Breast epithelium (tissue), 4 donors: ENCODE data around the gene LAMB4. TPM values are rescaled to one million over a fixed set of nuclear protein-coding genes. Genes with fewer than 3 reads are reported as not detected.

Experiments used
- DNase-seq, 2 donors: peaks; one replicate each; pipeline ENCODE4 v3.0.0-alpha.2; 2019; ENCODE audit warnings: low spot score in 2 of 2
- H3K27ac ChIP-seq, 2 donors: fragments of 200-600 bp; sonication (generic) in 1 of 2; one replicate each; pipeline ENCODE4 v1.5.1; 2016 to 2019; ENCODE audit warnings: mild to moderate bottlenecking in 1 of 2
- H3K27me3 ChIP-seq, 2 donors: fragments of 200-600 bp; sonication (generic) in 1 of 2; one replicate each; pipeline versions ENCODE4 v1.5.1 to v1.6.0; 2017 to 2019; ENCODE audit warnings: control low read depth in 1 of 2, mild to moderate bottlenecking in 1 of 2
- H3K36me3 ChIP-seq: fragments of 200-600 bp; one replicate; pipeline ENCODE4 v1.5.1; 2019
- H3K4me1 ChIP-seq, 2 donors: fragments of 200-600 bp; sonication (generic); one replicate each; pipeline ENCODE4 v1.5.1; 2016 to 2019; ENCODE audit warnings: control low read depth in 1 of 2
- H3K4me3 ChIP-seq, 3 donors: fragments of 200-600 bp; sonication (generic); 1 replicate in 2 of 3; 2 replicates in 1 of 3; pipeline ENCODE4 v1.5.1; 2016 to 2019; ENCODE audit warnings: mild to moderate bottlenecking in 3 of 3, moderate library complexity in 2 of 3
- H3K9me3 ChIP-seq, 2 donors: fragments of 200-600 bp; sonication (generic) in 1 of 2; one replicate each; pipeline ENCODE4 v1.5.1; 2016 to 2019; ENCODE audit warnings: control low read depth in 1 of 2
- CTCF ChIP-seq, 3 donors: fragments of 450-650 bp; IDR thresholded peaks; one replicate each; pipeline ENCODE4 v1.5.1; 2016 to 2017; ENCODE audit warnings: antibody characterized with exemption in 3 of 3, mild to moderate bottlenecking in 3 of 3, moderate library complexity in 3 of 3
- POLR2A ChIP-seq: fragments of 450-650 bp; IDR thresholded peaks from one replicate; pipeline ENCODE4 v1.6.1; 2016; ENCODE audit warnings: antibody characterized with exemption, mild to moderate bottlenecking, moderate library complexity
- POLR2AphosphoS5 ChIP-seq, 3 donors: sonication (generic); formaldehyde crosslinking; IDR thresholded peaks; one replicate each; pipeline ENCODE4 v1.6.1; 2017; ENCODE audit warnings: antibody characterized with exemption in 3 of 3
- intact Hi-C: fragments of 100-400 bp; cut with DNase I; formaldehyde crosslinking; loops from one replicate; pipeline ENCODE4 v1.15.1; 2023; ENCODE audit warnings: low total_unique reads
- total RNA-seq, 3 donors: library from RNA; depleted of rRNA; stranded (reverse); fragments of >200 nt; gene quantifications; one replicate each; pipeline ENCODE4 v1.1.0, GENCODE V29; 2016

LAMB4 gene
- total RNA-seq, 3 donors from 2014 or later = 0.29 to 0.98 (median 0.48) TPM

- Histone ChIP-seq H3K4me3 (no peak overlapping the region), H3K36me3 (no peaks in the 10 kb centered on the region), H3K4me1 (no peaks in the 10 kb centered on the region), H3K27ac (no peak overlapping the region), H3K27me3 (no peaks in the 10 kb centered on the region), H3K9me3 (no peaks in the 10 kb centered on the region)
- no peak for DNase-seq
- no peak for TF ChIP-seq POLR2A
- no peak for TF ChIP-seq POLR2AphosphoS5 (IDR thresholded peaks at IDR 0.05)
- no peak for TF ChIP-seq CTCF (IDR thresholded peaks at IDR 0.05)
- intact Hi-C loops = no loop called here
Measured at GRCh38 chr7:108166687-108167086, 36.5 kb upstream of the LAMB4 start.

- no peaks in the 10 kb centered on the region for H3K4me1 ChIP-seq
- no peak overlapping the region for H3K4me3 ChIP-seq
- H3K27ac ChIP-seq = no peak overlapping the region
- no peaks in the 10 kb centered on the region for H3K36me3 ChIP-seq
- DNase-seq = no peak
- TF ChIP-seq POLR2A = no peak
- TF ChIP-seq CTCF (IDR thresholded peaks at IDR 0.05) = no peak
- no peak for TF ChIP-seq POLR2AphosphoS5 (IDR thresholded peaks at IDR 0.05)
- no peaks in the 10 kb centered on the region for H3K9me3 ChIP-seq
- no peaks in the 10 kb centered on the region for H3K27me3 ChIP-seq
- intact Hi-C loops = no loop called here
Measured at GRCh38 chr7:108165723-108166122, 35.6 kb upstream of the LAMB4 start.

DNA sequence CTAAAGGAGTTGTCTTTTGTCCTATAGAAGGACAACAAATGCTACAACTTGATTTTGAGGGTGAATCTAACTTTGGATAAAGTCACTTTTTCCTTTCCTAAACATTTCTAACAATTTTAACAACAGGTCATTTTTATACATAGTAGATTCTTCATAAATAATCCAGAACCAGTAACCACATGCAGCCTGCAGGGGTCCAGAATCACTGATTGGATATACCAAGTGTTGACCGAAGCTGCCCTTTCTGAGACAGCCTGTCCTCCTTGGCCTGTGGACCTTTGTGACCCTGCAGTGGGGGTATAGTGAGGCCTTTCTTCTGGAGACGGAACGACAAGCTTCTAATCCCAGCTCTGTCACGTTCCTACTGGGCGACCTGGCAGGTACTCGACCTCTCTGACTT lies 34.8 kb upstream of the LAMB4 start:
- H3K9me3 ChIP-seq = no peaks in the 10 kb centered on the region
- no peak for TF ChIP-seq POLR2A
- no peak for TF ChIP-seq CTCF (IDR thresholded peaks at IDR 0.05)
- no peaks in the 10 kb centered on the region for H3K4me1 ChIP-seq
- DNase-seq = no peak
- no peak overlapping the region for H3K27ac ChIP-seq
- H3K27me3 ChIP-seq = no peaks in the 10 kb centered on the region
- no peak overlapping the region for H3K4me3 ChIP-seq
- intact Hi-C loops = no loop called here
- no peaks in the 10 kb centered on the region for H3K36me3 ChIP-seq

DNA sequence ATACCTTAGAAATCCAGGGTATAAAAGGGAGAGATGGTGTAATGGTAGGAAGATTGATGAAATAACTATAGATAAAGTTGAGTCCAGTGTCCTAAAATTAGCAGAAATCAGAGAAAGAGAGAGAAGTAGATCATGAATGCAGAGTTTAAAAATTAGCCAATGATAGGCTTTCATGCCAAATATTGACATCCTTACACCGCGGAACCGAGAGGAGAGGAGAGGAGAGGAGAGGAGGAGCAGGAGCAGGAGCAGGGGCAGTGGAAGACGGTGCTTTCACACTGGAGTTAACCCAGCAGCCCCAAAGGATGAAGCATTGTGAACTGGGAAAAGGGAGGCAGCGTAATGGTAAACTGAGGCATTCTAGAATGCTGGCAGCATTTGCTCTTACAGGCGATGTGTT lies 34.2 kb upstream of the LAMB4 start:
- Histone ChIP-seq H3K36me3 (no peaks in the 10 kb centered on the region), H3K4me1 (no peaks in the 10 kb centered on the region), H3K27ac (no peak overlapping the region), H3K4me3 (no peak overlapping the region), H3K27me3 (no peaks in the 10 kb centered on the region), H3K9me3 (no peaks in the 10 kb centered on the region)
- no peak for DNase-seq
- TF ChIP-seq CTCF (IDR thresholded peaks at IDR 0.05) (no peak), POLR2A (no peak), POLR2AphosphoS5 (IDR thresholded peaks at IDR 0.05) (no peak)
- intact Hi-C loops = no loop called here

- H3K36me3 ChIP-seq = no peaks in the 10 kb centered on the region
- TF ChIP-seq POLR2A (no peak), POLR2AphosphoS5 (IDR thresholded peaks at IDR 0.05) (no peak), CTCF (IDR thresholded peaks at IDR 0.05) (no peak)
- no peaks in the 10 kb centered on the region for H3K27me3 ChIP-seq
- no peak for DNase-seq
- H3K4me3 ChIP-seq = no peak overlapping the region
- intact Hi-C loops = no loop called here
- no peaks in the 10 kb centered on the region for H3K9me3 ChIP-seq
- H3K27ac ChIP-seq = no peak overlapping the region
- H3K4me1 ChIP-seq = no peaks in the 10 kb centered on the region
Measured at GRCh38 chr7:108158776-108159175, 28.6 kb upstream of the LAMB4 start.
